ENCODE data around the gene GOLGA1. TPM values are rescaled to one million over a fixed set of nuclear protein-coding genes. Genes with fewer than 3 reads are reported as not detected.

GOLGA1 gene
- total RNA-seq, 1 donor, result 13.9 TPM

DNA sequence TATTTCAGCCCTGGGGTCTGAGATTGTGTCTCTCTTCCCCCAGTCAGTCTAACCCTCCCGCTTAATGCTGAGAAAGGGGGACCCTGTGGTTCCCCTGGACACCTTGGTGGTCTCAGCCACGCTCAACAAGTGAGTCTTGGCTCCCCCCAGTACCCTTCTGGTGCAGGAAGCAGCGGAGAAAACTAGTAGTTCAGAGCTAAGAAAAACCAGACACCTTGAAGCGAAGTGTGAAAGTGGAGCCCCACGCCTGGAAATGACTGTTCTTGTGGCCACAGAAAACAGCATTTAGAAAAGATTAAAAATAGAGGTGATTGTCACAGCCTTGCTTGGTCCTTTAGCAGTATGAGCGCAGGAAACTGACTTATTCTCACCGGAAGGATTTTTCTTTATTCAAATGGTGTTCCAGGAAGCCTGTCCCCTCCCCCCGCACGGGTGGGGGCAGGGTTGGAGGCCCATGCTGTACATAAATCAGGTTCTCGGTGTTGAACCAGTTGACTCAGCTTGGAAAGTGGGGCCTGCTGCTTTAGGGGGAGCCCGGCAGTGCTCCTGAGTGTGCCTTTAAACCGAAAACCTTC lies 70.8 kb downstream of the GOLGA1 start:
- no peak for DNase-seq (ENCODE audit: low read depth)
- H3K4me3 ChIP-seq (ENCODE audit: low read depth, low read length), result peak overlapping the region; percentile 91
- no peak for TF ChIP-seq CTCF (IDR thresholded peaks at IDR 0.05; ENCODE audit: insufficient read depth, low read length)

- H3K4me3 ChIP-seq (ENCODE audit: low read depth, low read length), result peak overlapping the region; percentile 91
- no peak for DNase-seq (ENCODE audit: low read depth)
- no peak for TF ChIP-seq CTCF (IDR thresholded peaks at IDR 0.05; ENCODE audit: insufficient read depth, low read length)
Observed at GRCh38 chr9:124869466-124869985, 71.4 kb downstream of the GOLGA1 start.

DNA sequence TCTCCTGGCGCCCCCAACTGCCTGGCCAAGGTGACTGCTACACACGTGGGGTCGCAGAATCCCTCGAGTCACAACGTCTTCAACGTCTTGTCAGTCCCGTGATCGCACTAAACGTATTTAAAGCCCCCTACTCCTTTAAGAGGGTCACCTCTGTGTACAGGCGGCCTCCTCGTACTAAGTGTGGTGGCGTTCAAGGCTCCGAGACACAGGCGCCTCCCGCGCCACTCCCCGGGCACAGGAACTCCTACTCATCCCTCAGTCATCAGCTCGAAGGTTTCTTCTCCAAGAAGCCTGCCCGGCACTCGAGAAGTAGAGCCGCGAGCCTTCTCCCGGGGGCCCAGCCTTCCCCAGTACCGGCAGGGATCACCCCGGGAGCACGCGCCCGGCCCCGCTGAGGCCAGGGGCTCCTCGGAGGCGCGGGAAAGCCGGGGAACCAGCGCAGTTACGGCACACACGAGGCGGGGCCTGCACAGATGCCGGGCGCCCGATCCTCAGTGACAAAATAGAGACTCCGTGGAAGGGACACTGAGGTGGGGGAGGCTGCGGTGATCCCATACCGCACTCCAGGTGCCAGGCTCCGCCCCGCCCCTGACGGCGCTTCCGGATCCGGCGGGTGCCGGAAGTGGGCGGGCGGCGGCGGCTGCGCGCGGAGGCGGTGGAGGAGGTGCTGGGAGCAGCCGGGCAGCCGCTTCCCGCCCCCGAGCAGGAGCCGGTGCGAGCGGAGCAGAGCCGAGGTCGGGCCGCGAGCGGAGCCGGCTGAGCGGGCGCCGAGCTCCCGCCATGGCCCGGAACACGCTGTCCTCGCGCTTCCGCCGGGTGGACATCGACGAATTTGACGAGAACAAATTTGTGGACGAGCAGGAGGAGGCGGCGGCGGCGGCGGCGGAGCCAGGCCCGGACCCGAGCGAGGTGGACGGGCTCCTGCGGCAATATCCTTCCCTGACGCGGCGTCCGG lies 72.1 kb downstream of the GOLGA1 start:
- H3K4me3 ChIP-seq (ENCODE audit: low read depth, low read length), result peak overlapping the region; percentile 91
- no peak for TF ChIP-seq CTCF (IDR thresholded peaks at IDR 0.05; ENCODE audit: insufficient read depth, low read length)
- peak; percentile 59 for DNase-seq (ENCODE audit: low read depth)

- no peak for DNase-seq (ENCODE audit: low read depth)
- TF ChIP-seq CTCF (IDR thresholded peaks at IDR 0.05; ENCODE audit: insufficient read depth, low read length), result no peak
Observed at GRCh38 chr9:124863371-124863871, 77.5 kb downstream of the GOLGA1 start.

GRCh38 chr9:124861342-124862229 lies 79.3 kb downstream of the GOLGA1 start, which contains the start of the genes ARPC5L and RPL35:
Gene ARPC5L, plus strand, starts transcription at chr9:124862130. Its CDS starts 7,161 bp downstream, at chr9:124869291.
Gene RPL35, minus strand, starts transcription at chr9:124861957. Its CDS starts 45 bp downstream, at chr9:124861912.
- H3K4me3 ChIP-seq (ENCODE audit: low read depth, low read length), result peak within 1 kb of the TSS; percentile 93
- peak; percentile 15 for TF ChIP-seq CTCF (IDR thresholded peaks at IDR 0.05; ENCODE audit: insufficient read depth, low read length)
- DNase-seq (ENCODE audit: low read depth), result peak; percentile 86

More at GRCh38 chr9:124863371-124863871, 77.5 kb downstream of the GOLGA1 start:
- H3K4me3 ChIP-seq (ENCODE audit: low read depth, low read length), result no peak overlapping the region

All from fibroblast of the aortic adventitia (primary cell).